Spleen (tissue), 11 donors: ENCODE measurements around the gene TMTC2. TPM values are rescaled to one million over a fixed set of nuclear protein-coding genes. Genes with fewer than 3 reads are reported as not detected.

ENCODE experiments used
- DNase-seq: peaks from one replicate; pipeline ENCODE4 v3.0.0-alpha.2; 2020
- H3K27ac ChIP-seq, 8 donors: fragments of 200-600 bp; sonication (generic) in 7 of 8; 1 replicate in 4 of 8; 2 replicates in 4 of 8; pipeline versions ENCODE4 v1.5.0 to v1.8.0; 2016 to 2021; ENCODE audit warnings: inconsistent platforms in 4 of 8, mild to moderate bottlenecking in 4 of 8, moderate library complexity in 1 of 8
- H3K27me3 ChIP-seq, 7 donors: fragments of 200-600 bp; sonication (generic) in 6 of 7; replicated peaks in 1 of 7; 1 replicate in 4 of 7; 2 replicates in 3 of 7; pipeline versions ENCODE4 v1.5.0 to v1.8.0; 2016 to 2021; ENCODE audit warnings: inconsistent platforms in 3 of 7, mild to moderate bottlenecking in 1 of 7
- H3K36me3 ChIP-seq, 6 donors: fragments of 200-600 bp; sonication (generic) in 5 of 6; 1 replicate in 4 of 6; 2 replicates in 2 of 6; pipeline versions ENCODE4 v1.5.0 to v1.8.0; 2016 to 2021; ENCODE audit warnings: inconsistent platforms in 2 of 6
- H3K4me1 ChIP-seq, 6 donors: fragments of 200-600 bp; sonication (generic) in 5 of 6; 1 replicate in 3 of 6; 2 replicates in 3 of 6; pipeline versions ENCODE4 v1.5.0 to v1.8.0; 2016 to 2021; ENCODE audit warnings: inconsistent platforms in 3 of 6
- H3K4me3 ChIP-seq, 8 donors: fragments of 200-600 bp; sonication (generic) in 7 of 8; 1 replicate in 4 of 8; 2 replicates in 4 of 8; pipeline versions ENCODE4 v1.5.0 to v1.8.0; 2016 to 2021; ENCODE audit warnings: inconsistent platforms in 4 of 8, mild to moderate bottlenecking in 4 of 8, moderate library complexity in 2 of 8
- H3K9me3 ChIP-seq, 8 donors: fragments of 200-600 bp; sonication (generic) in 7 of 8; 1 replicate in 4 of 8; 2 replicates in 4 of 8; pipeline versions ENCODE4 v1.5.0 to v1.8.0; 2016 to 2021; ENCODE audit warnings: inconsistent platforms in 4 of 8
- POLR2A ChIP-seq, 3 donors: fragments of 450-650 bp; IDR thresholded peaks; one replicate each; pipeline ENCODE4 v1.5.1; 2017; ENCODE audit warnings: antibody characterized with exemption in 3 of 3, mild to moderate bottlenecking in 1 of 3
- POLR2AphosphoS5 ChIP-seq, 3 donors: sonication (generic); formaldehyde crosslinking; IDR thresholded peaks; one replicate each; pipeline ENCODE4 v1.5.1; 2017; ENCODE audit warnings: antibody characterized with exemption in 3 of 3
- WGBS, 5 donors: extraction: QIAGEN DNeasy Blood & Tissue Kit in 3 of 5; methylation state at CpG; one replicate each; pipeline versions ENCODE4 v1.1.5 to v1.1.7; 2013 to 2018; 5-methylcytosine and 5-hydroxymethylcytosine counted together
- intact Hi-C: fragments of 100-400 bp; cut with DNase I; formaldehyde crosslinking; loops from one replicate; pipeline ENCODE4 v1.15.0; 2023; ENCODE audit warnings: low total_unique reads
- polyA plus RNA-seq, 3 donors: library from polyadenylated mRNA; stranded (reverse); fragments of 200-250 nt; gene quantifications; one replicate each; pipeline ENCODE4 v1.2.1, GENCODE V29; 2013
- total RNA-seq, 7 donors: library from RNA; depleted of rRNA in 3 of 7; stranded (reverse); fragments of >200 nt in 3 of 7; fragmentation: NEBNext Ultra II Directional in 4 of 7; extraction: Animal tissue kit (Norgen Biotek cat#: 25700) in 4 of 7; gene quantifications; one replicate each; pipeline versions ENCODE4 v1.1.0 to v1.2.1, GENCODE V29; 2016 to 2021
- TF ChIP-seq, protein P1 (sequence below), 11 experiments: fragments of 200-600 bp in 7 of 11; fragments of 450-650 bp in 4 of 11; sonication (generic) in 4 of 11; IDR thresholded peaks in 8 of 11; conservative IDR thresholded peaks in 3 of 11; 1 replicate in 7 of 11; 2 replicates in 4 of 11; pipeline versions ENCODE4 v1.4.0 to v1.8.0; 2016 to 2021; ENCODE audit warnings: antibody characterized with exemption in 11 of 11, inconsistent platforms in 4 of 11, mild to moderate bottlenecking in 1 of 11
- donor health status: healthy with polysubstance abuse.
- donor health status: DM: no; HTN: no; CAD: no; lungs with moderate emphysema.
- donor health status: DM: no; HTN: no; CAD: no.
- donor health status: Bipolar disorder and iron deficiency.
- donor health status: healthy.
- donor health status: DM: no; HTN: no; CAD: no.
- donor health status: DM: yes; HTN: yes; CAD: no.

The TMTC2 gene
- total and polyA plus RNA-seq, 10 donors, result 0.74 to 8.5 (median 4.0) TPM

DNA sequence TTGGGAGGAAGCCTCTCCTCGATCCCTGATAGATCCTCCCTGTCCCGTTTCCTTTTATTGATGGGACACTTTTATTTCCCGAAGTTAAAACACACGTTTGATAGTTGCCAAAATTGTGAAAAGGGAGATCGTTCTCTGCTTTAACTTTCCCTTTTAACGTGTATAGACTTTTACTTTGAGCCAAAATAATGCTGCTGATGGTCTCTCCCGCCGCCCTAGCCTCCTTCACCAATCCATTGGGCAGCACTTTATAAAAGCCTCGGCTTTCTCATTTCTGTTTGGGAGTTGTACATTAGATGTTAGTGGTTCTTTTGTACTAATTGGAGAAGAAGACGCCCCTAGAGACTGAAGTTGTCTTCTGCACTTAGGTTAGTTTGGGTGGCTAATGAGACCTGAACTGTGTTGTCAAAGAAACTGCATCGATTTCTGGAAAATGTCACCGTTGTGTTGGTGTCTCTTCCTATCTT is 1.4 kb downstream of the TMTC2 start:
- Histone ChIP-seq H3K36me3 (peaks cover 0 to 3% (median 0%) of the 10 kb centered on the region in 6 donors), H3K27me3 (no peaks in the 10 kb centered on the region), H3K4me1 (peaks cover 0 to 33% (median 12%) of the 10 kb centered on the region in 6 donors), H3K4me3 (peak overlapping the region; percentile 75 to 98 (median 92)), H3K27ac (peak overlapping the region in 4 of 8 donors; percentile 91 to 94 (median 93)), H3K9me3 (no peaks in the 10 kb centered on the region)
- TF ChIP-seq, protein P1, sequence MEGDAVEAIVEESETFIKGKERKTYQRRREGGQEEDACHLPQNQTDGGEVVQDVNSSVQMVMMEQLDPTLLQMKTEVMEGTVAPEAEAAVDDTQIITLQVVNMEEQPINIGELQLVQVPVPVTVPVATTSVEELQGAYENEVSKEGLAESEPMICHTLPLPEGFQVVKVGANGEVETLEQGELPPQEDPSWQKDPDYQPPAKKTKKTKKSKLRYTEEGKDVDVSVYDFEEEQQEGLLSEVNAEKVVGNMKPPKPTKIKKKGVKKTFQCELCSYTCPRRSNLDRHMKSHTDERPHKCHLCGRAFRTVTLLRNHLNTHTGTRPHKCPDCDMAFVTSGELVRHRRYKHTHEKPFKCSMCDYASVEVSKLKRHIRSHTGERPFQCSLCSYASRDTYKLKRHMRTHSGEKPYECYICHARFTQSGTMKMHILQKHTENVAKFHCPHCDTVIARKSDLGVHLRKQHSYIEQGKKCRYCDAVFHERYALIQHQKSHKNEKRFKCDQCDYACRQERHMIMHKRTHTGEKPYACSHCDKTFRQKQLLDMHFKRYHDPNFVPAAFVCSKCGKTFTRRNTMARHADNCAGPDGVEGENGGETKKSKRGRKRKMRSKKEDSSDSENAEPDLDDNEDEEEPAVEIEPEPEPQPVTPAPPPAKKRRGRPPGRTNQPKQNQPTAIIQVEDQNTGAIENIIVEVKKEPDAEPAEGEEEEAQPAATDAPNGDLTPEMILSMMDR (IDR thresholded peaks at IDR 0.05 in 8 of 11, conservative IDR thresholded peaks at IDR 0.05 in 3 of 11), result no peak
- TF ChIP-seq POLR2AphosphoS5 (IDR thresholded peaks at IDR 0.05) (no peak), POLR2A (IDR thresholded peaks at IDR 0.05) (no peak)
- WGBS, 5 donors, result 10 to 12% (median 11%) methylated on average over 12 of the region's 12 CpGs
- DNase-seq, result no peak
- intact Hi-C loops, result loop anchor here (10.0 kb wide), 1 partner anchor 333 kb away; the partner anchor contains the start of genes CCDC59 and METTL25

DNA sequence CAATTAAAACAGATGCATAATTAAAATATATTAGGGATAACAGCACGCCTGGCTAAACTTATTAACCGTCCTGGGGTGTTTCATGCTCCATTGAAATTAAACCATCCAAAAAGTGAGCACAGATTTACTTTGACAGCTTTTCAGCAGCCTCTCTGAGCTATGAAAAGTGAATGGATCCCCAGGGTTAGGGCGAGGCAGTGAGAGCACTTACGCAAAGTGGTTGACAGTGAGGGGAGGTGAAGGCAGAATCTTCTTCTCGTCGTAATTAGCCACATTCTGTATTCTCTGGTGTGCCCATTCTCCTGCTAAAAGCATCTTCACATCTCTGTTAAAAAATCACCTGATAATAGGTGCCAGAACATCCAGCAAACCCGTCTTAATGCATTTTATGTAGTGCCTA is 1.9 kb downstream of the TMTC2 start:
- no peak for DNase-seq
- intact Hi-C loops, result loop anchor here (10.0 kb wide), 1 partner anchor 334 kb away; the partner anchor contains the start of genes CCDC59 and METTL25
- WGBS, 5 donors, result 93 to 95% (median 94%) methylated on average over 7 of the region's 7 CpGs
- TF ChIP-seq POLR2AphosphoS5 (IDR thresholded peaks at IDR 0.05), result no peak
- no peak for TF ChIP-seq POLR2A (IDR thresholded peaks at IDR 0.05)
- TF ChIP-seq, protein P1 (IDR thresholded peaks at IDR 0.05 in 8 of 11, conservative IDR thresholded peaks at IDR 0.05 in 3 of 11), result no peak
- H3K9me3 ChIP-seq, result no peaks in the 10 kb centered on the region
- H3K27me3 ChIP-seq, result no peaks in the 10 kb centered on the region
- H3K36me3 ChIP-seq, result peaks cover 0 to 9% (median 0%) of the 10 kb centered on the region in 6 donors
- H3K27ac ChIP-seq, result no peak overlapping the region
- peak overlapping the region in 2 of 8 donors; percentile 91 to 93 for H3K4me3 ChIP-seq
- H3K4me1 ChIP-seq, result peaks cover 0 to 33% (median 12%) of the 10 kb centered on the region in 6 donors

DNA sequence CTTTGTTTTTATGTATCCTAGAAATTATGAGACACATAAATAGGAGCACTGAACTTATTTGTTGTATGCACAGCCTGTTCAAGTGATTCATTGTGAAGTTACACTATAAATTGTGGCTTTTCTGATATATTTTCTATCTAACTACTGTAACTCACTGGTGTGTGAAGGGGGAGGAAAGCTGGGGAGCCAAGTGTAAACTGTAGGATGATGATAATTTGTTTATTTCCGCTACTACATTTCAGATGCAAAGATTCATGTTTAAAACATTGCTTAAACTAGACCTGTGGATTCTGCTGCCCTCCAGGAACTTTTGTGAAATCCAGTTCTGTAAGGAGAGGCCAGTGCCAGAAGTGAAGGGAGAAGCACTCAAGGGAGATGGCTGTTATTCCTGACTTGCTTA is 3.3 kb downstream of the TMTC2 start:
- TF ChIP-seq, protein P1 (IDR thresholded peaks at IDR 0.05 in 8 of 11, conservative IDR thresholded peaks at IDR 0.05 in 3 of 11), result no peak
- TF ChIP-seq POLR2A (IDR thresholded peaks at IDR 0.05) (no peak), POLR2AphosphoS5 (IDR thresholded peaks at IDR 0.05) (no peak)
- no peaks in the 10 kb centered on the region for H3K9me3 ChIP-seq
- intact Hi-C loops, result no loop called here
- no peak for DNase-seq
- WGBS, 5 donors, result 85 to 96% (median 95%) methylated on average over 1 of the region's 1 CpG
- H3K4me1 ChIP-seq, result peaks cover 0 to 33% (median 12%) of the 10 kb centered on the region in 6 donors
- H3K4me3 ChIP-seq, result no peak overlapping the region
- no peak overlapping the region for H3K27ac ChIP-seq
- no peaks in the 10 kb centered on the region for H3K27me3 ChIP-seq
- H3K36me3 ChIP-seq, result peaks cover 0 to 11% (median 0%) of the 10 kb centered on the region in 6 donors

DNA sequence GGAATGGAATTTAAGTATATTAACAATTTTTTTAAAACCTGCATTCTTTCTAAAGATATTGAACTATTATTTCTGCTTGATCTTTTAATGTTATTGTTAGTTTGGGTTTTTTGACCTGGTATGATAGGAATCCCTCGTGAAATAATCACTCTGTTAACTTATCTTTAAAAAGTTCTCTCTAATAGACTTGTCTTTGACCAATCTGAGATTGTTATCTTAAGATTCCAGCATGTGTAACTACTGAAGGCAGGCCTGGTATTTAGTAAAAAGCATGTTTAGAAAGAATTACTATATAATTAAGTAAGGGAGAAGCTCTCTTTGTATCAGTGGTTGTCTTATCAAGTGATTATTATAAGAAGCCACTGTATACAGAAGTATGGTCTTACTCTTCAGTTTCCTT is 4.8 kb downstream of the TMTC2 start:
- intact Hi-C loops, result no loop called here
- Histone ChIP-seq H3K27ac (no peak overlapping the region), H3K27me3 (no peaks in the 10 kb centered on the region), H3K36me3 (peaks cover 0 to 11% (median 0%) of the 10 kb centered on the region in 6 donors), H3K4me1 (peaks cover 0 to 21% (median 10%) of the 10 kb centered on the region in 6 donors), H3K9me3 (no peaks in the 10 kb centered on the region), H3K4me3 (no peak overlapping the region)
- TF ChIP-seq POLR2A (IDR thresholded peaks at IDR 0.05) (no peak), POLR2AphosphoS5 (IDR thresholded peaks at IDR 0.05) (no peak)
- TF ChIP-seq, protein P1 (IDR thresholded peaks at IDR 0.05 in 8 of 11, conservative IDR thresholded peaks at IDR 0.05 in 3 of 11), result no peak
- no peak for DNase-seq
- WGBS, 5 donors, result 86 to 98% (median 88%) methylated on average over 1 of the region's 1 CpG
